Activated CD8-positive, alpha-beta T cell treated with anti-CD3 and anti-CD28 coated beads, Interleukin-2, amount 10 ng/mL, durations not matched to agents 7 days and 5 days (primary cell): ENCODE results near the gene KIAA0319L. TPM values are rescaled to one million over a fixed set of nuclear protein-coding genes. Genes with fewer than 3 reads are reported as not detected.
"Not testable (repeated sequence)": the region's sequence is repeated elsewhere in the genome, so short reads cannot be mapped to it uniquely, and the experiment has no call there.

Experiments
- ATAC-seq: fragments of 150-1000 bp; cut with Tn5 transposase; one replicate; pipeline ENCODE4 v1.10.0; 2021; ENCODE audit warnings: moderate library complexity
- CTCF ChIA-PET: fragments of 350-600 bp; sonication (Branson Sonifier 250); formaldehyde crosslinking; loops from one replicate; lab custom pipeline; 2021; ENCODE audit warnings: antibody characterized with exemption; lab: Charles Lee
- POLR2A ChIA-PET: fragments of 350-600 bp; sonication (Branson Sonifier 250); formaldehyde crosslinking; loops from one replicate; lab custom pipeline; 2021; ENCODE audit warnings: antibody characterized with exemption; lab: Charles Lee
- DNase-seq: peaks from one replicate; pipeline ENCODE4 v3.0.0-alpha.2; 2020
- H3K27ac Mint-ChIP-seq: one replicate; pipeline ENCODE4 v1.8.0; 2021; ENCODE audit warnings: mild to moderate bottlenecking, mixed read lengths
- H3K27me3 Mint-ChIP-seq: one replicate; pipeline ENCODE4 v1.8.0; 2021; ENCODE audit warnings: low read depth, mixed read lengths
- H3K36me3 Mint-ChIP-seq: one replicate; pipeline ENCODE4 v1.8.0; 2021; ENCODE audit warnings: low read depth, mixed read lengths
- H3K4me1 Mint-ChIP-seq: one replicate; pipeline ENCODE4 v1.8.0; 2021; ENCODE audit warnings: low read depth, mixed read lengths
- H3K4me3 Mint-ChIP-seq: one replicate; pipeline ENCODE4 v1.8.0; 2021; ENCODE audit warnings: mild to moderate bottlenecking, mixed read lengths
- H3K9me3 Mint-ChIP-seq: one replicate; pipeline ENCODE4 v1.8.0; 2022; ENCODE audit warnings: mixed read lengths; ENCODE audit not compliant: insufficient read depth
- total RNA-seq, 2 experiments: library from RNA; stranded (reverse); gene quantifications; one replicate each; pipeline ENCODE4 v1.2.3, GENCODE V29; 2021

Gene KIAA0319L
- total RNA-seq, 2 experiments from 2014 or later, result 27.0 to 36.1 TPM

GRCh38 chr1:35481229-35481628 is 76.0 kb downstream of the KIAA0319L start:
- H3K27me3 Mint-ChIP-seq, result no peaks in the 10 kb centered on the region
- ChIA-PET POLR2A (no interaction called here), CTCF (no interaction called here)
- no peak for DNase-seq
- no peak for ATAC-seq
- no peaks in the 10 kb centered on the region for H3K9me3 Mint-ChIP-seq
- no peak overlapping the region for H3K27ac Mint-ChIP-seq
- no peak overlapping the region for H3K4me3 Mint-ChIP-seq
- H3K36me3 Mint-ChIP-seq, result peaks cover 23% of the 10 kb centered on the region
- peaks cover 5% of the 10 kb centered on the region for H3K4me1 Mint-ChIP-seq

GRCh38 chr1:35477870-35478269 is 79.3 kb downstream of the KIAA0319L start:
- Mint-ChIP-seq H3K4me3 (no peak overlapping the region), H3K9me3 (no peaks in the 10 kb centered on the region), H3K27ac (no peak overlapping the region), H3K36me3 (peaks cover 30% of the 10 kb centered on the region), H3K4me1 (no peaks in the 10 kb centered on the region), H3K27me3 (no peaks in the 10 kb centered on the region)
- ATAC-seq, result no peak
- no peak for DNase-seq
- ChIA-PET POLR2A (no interaction called here), CTCF (no interaction called here)

GRCh38 chr1:35475856-35476674 is 81.1 kb downstream of the KIAA0319L start:
- no peak for ATAC-seq
- Mint-ChIP-seq H3K27me3 (no peaks in the 10 kb centered on the region), H3K9me3 (no peaks in the 10 kb centered on the region), H3K27ac (no peak overlapping the region), H3K4me1 (no peaks in the 10 kb centered on the region), H3K36me3 (peaks cover 36% of the 10 kb centered on the region), H3K4me3 (no peak overlapping the region)
- DNase-seq, result no peak
- CTCF ChIA-PET, result interaction anchor here (1.0 to 2.2 kb wide), 4 partner anchors 8 to 89 kb away, joined by 3 to 7 read pairs (median 3); no protein-coding TSS in a partner anchor
- POLR2A ChIA-PET, result no interaction called here

GRCh38 chr1:35475356-35475755 is 81.8 kb downstream of the KIAA0319L start:
- CTCF ChIA-PET, result interaction anchor here (1.0 to 2.2 kb wide), 4 partner anchors 9 to 89 kb away, joined by 3 to 7 read pairs (median 3); no protein-coding TSS in a partner anchor
- no peak overlapping the region for H3K27ac Mint-ChIP-seq
- no peaks in the 10 kb centered on the region for H3K9me3 Mint-ChIP-seq
- ATAC-seq, result no peak
- H3K4me1 Mint-ChIP-seq, result no peaks in the 10 kb centered on the region
- peaks cover 38% of the 10 kb centered on the region for H3K36me3 Mint-ChIP-seq
- no peak overlapping the region for H3K4me3 Mint-ChIP-seq
- H3K27me3 Mint-ChIP-seq, result no peaks in the 10 kb centered on the region
- POLR2A ChIA-PET, result no interaction called here
- DNase-seq, result no peak

GRCh38 chr1:35473216-35473615 is 84.0 kb downstream of the KIAA0319L start:
- ChIA-PET CTCF (interaction anchor here (1.3 kb wide), 1 partner anchor 22 kb away, joined by 5 read pairs; no protein-coding TSS in a partner anchor), POLR2A (interaction anchor here (0.6 kb wide), 1 partner anchor 12 kb away, joined by 4 read pairs; no protein-coding TSS in a partner anchor)
- H3K27me3 Mint-ChIP-seq, H3K4me1 Mint-ChIP-seq, ATAC-seq, H3K9me3 Mint-ChIP-seq, H3K27ac Mint-ChIP-seq, DNase-seq, H3K4me3 Mint-ChIP-seq: not testable (repeated sequence)
- peaks cover 48% of the 10 kb centered on the region for H3K36me3 Mint-ChIP-seq

- CTCF ChIA-PET, result interaction anchor here (0.8 to 1.6 kb wide), 4 partner anchors 17 to 98 kb away, joined by 3 to 6 read pairs (median 4); no protein-coding TSS in a partner anchor
- Mint-ChIP-seq H3K9me3 (no peaks in the 10 kb centered on the region), H3K4me3 (no peak overlapping the region), H3K4me1 (no peaks in the 10 kb centered on the region), H3K27ac (no peak overlapping the region), H3K27me3 (no peaks in the 10 kb centered on the region), H3K36me3 (peaks cover 41% of the 10 kb centered on the region)
- DNase-seq, result no peak
- POLR2A ChIA-PET, result no interaction called here
- no peak for ATAC-seq
Observed at GRCh38 chr1:35470977-35471613, 86.1 kb downstream of the KIAA0319L start.

- ATAC-seq (no peak), DNase-seq (no peak)
- Mint-ChIP-seq H3K27ac (no peak overlapping the region), H3K9me3 (peaks cover 5% of the 10 kb centered on the region), H3K4me1 (no peaks in the 10 kb centered on the region), H3K36me3 (peaks cover 70% of the 10 kb centered on the region), H3K27me3 (no peaks in the 10 kb centered on the region), H3K4me3 (no peak overlapping the region)
- POLR2A ChIA-PET, result no interaction called here
- CTCF ChIA-PET, result interaction anchor here (1.5 to 2.1 kb wide), 4 partner anchors 14 to 40 kb away, joined by 3 to 9 read pairs (median 6); no protein-coding TSS in a partner anchor
Observed at GRCh38 chr1:35466120-35466519, 91.1 kb downstream of the KIAA0319L start.

- CTCF ChIA-PET, DNase-seq, ATAC-seq, H3K27me3 Mint-ChIP-seq, H3K27ac Mint-ChIP-seq, POLR2A ChIA-PET, H3K9me3 Mint-ChIP-seq, H3K4me1 Mint-ChIP-seq, H3K4me3 Mint-ChIP-seq: not testable (repeated sequence)
- peaks cover 58% of the 10 kb centered on the region for H3K36me3 Mint-ChIP-seq
Observed at GRCh38 chr1:35463749-35464148, 93.5 kb downstream of the KIAA0319L start.

- H3K9me3 Mint-ChIP-seq, result peaks cover 5% of the 10 kb centered on the region
- ChIA-PET CTCF (interaction anchor here (1.4 kb wide), 1 partner anchor 13 kb away, joined by 4 read pairs; no protein-coding TSS in a partner anchor), POLR2A (no interaction called here)
- ATAC-seq, result no peak
- H3K36me3 Mint-ChIP-seq, result peaks cover 55% of the 10 kb centered on the region
- H3K27me3 Mint-ChIP-seq, result no peaks in the 10 kb centered on the region
- H3K27ac Mint-ChIP-seq, result no peak overlapping the region
- no peak for DNase-seq
- H3K4me1 Mint-ChIP-seq, result no peaks in the 10 kb centered on the region
- H3K4me3 Mint-ChIP-seq, result no peak overlapping the region
Observed at GRCh38 chr1:35463232-35463631, 94.0 kb downstream of the KIAA0319L start.

GRCh38 chr1:35461966-35462651 is 95.1 kb downstream of the KIAA0319L start:
- Mint-ChIP-seq H3K27me3 (no peaks in the 10 kb centered on the region), H3K36me3 (peaks cover 55% of the 10 kb centered on the region), H3K27ac (peak overlapping the region; percentile 35), H3K9me3 (peaks cover 5% of the 10 kb centered on the region), H3K4me3 (no peak overlapping the region), H3K4me1 (no peaks in the 10 kb centered on the region)
- POLR2A ChIA-PET, result no interaction called here
- ATAC-seq, result no peak
- CTCF ChIA-PET, result interaction anchor here (1.4 kb wide), 1 partner anchor 12 kb away, joined by 4 read pairs; no protein-coding TSS in a partner anchor
- DNase-seq, result no peak

GRCh38 chr1:35460796-35461195 is 96.4 kb downstream of the KIAA0319L start:
- H3K27ac Mint-ChIP-seq, result no peak overlapping the region
- DNase-seq (no peak), ATAC-seq (no peak)
- no peaks in the 10 kb centered on the region for H3K27me3 Mint-ChIP-seq
- ChIA-PET CTCF (interaction anchor here (2.6 kb wide), 1 partner anchor 10 kb away, joined by 16 read pairs; no protein-coding TSS in a partner anchor), POLR2A (no interaction called here)
- H3K9me3 Mint-ChIP-seq, result peaks cover 5% of the 10 kb centered on the region
- no peaks in the 10 kb centered on the region for H3K4me1 Mint-ChIP-seq
- H3K36me3 Mint-ChIP-seq, result peaks cover 51% of the 10 kb centered on the region
- no peak overlapping the region for H3K4me3 Mint-ChIP-seq
